Measurements from ENCODE around the gene COLEC11.

DNA sequence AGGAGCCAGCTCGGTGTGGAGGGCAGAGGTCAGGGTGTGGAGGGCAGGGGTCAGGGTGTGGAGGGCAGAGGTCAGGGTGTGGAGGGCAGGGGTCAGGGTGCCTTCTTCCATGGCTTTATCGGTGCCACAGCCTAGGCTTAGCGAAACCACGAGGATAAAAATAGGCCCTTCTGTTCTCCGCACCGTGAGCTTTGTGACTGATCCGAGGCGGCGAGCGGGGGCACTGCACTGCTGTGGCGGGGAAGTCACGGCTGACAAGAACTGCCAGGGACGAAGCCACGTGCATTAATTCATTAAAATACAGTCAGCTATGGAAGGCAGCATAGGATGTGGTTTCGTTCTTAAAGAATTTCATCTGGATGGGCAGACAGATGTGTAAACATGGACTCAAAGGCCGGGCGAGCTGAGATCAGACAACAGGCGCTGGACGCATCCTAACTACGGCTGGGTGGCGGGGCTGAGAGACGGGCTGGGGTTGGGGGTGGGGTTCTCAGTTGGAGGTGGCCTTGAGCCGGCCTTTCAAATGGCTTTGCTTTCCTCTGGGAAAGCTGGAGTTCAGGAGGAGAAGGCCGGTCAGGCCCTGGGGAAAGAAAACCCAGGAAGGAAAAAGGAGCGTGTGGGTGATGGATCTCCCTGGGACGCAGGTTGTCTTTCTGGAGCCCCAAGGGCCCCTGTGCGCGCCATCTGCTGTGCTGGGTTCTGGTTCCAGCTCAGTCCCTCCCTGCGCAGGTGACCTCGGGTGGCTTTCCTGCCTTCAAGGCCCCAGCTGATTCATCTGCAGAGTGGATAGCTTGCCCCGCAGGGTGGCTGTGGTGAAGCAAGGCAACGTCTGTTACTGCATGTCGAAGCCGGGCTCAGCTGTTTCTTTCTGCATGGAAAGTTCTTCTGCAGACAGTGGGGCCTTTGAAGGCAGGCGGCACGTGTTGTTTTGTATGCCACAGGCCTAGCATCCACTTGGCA lies 62.1 kb downstream of the COLEC11 start:
- TF ChIP-seq, protein P1, sequence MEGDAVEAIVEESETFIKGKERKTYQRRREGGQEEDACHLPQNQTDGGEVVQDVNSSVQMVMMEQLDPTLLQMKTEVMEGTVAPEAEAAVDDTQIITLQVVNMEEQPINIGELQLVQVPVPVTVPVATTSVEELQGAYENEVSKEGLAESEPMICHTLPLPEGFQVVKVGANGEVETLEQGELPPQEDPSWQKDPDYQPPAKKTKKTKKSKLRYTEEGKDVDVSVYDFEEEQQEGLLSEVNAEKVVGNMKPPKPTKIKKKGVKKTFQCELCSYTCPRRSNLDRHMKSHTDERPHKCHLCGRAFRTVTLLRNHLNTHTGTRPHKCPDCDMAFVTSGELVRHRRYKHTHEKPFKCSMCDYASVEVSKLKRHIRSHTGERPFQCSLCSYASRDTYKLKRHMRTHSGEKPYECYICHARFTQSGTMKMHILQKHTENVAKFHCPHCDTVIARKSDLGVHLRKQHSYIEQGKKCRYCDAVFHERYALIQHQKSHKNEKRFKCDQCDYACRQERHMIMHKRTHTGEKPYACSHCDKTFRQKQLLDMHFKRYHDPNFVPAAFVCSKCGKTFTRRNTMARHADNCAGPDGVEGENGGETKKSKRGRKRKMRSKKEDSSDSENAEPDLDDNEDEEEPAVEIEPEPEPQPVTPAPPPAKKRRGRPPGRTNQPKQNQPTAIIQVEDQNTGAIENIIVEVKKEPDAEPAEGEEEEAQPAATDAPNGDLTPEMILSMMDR (IDR thresholded peaks at IDR 0.05) = no peak
- no peak for TF ChIP-seq POLR2A (IDR thresholded peaks at IDR 0.05; ENCODE audit: low read length)
- TF ChIP-seq, protein P2, sequence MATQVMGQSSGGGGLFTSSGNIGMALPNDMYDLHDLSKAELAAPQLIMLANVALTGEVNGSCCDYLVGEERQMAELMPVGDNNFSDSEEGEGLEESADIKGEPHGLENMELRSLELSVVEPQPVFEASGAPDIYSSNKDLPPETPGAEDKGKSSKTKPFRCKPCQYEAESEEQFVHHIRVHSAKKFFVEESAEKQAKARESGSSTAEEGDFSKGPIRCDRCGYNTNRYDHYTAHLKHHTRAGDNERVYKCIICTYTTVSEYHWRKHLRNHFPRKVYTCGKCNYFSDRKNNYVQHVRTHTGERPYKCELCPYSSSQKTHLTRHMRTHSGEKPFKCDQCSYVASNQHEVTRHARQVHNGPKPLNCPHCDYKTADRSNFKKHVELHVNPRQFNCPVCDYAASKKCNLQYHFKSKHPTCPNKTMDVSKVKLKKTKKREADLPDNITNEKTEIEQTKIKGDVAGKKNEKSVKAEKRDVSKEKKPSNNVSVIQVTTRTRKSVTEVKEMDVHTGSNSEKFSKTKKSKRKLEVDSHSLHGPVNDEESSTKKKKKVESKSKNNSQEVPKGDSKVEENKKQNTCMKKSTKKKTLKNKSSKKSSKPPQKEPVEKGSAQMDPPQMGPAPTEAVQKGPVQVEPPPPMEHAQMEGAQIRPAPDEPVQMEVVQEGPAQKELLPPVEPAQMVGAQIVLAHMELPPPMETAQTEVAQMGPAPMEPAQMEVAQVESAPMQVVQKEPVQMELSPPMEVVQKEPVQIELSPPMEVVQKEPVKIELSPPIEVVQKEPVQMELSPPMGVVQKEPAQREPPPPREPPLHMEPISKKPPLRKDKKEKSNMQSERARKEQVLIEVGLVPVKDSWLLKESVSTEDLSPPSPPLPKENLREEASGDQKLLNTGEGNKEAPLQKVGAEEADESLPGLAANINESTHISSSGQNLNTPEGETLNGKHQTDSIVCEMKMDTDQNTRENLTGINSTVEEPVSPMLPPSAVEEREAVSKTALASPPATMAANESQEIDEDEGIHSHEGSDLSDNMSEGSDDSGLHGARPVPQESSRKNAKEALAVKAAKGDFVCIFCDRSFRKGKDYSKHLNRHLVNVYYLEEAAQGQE (IDR thresholded peaks at IDR 0.05) = no peak
- no peak for TF ChIP-seq MAFK (IDR thresholded peaks at IDR 0.05; ENCODE audit: partially characterized antibody)
- TF ChIP-seq RCOR1 (IDR thresholded peaks at IDR 0.05; ENCODE audit: low read depth, low read length) = no peak
- TF ChIP-seq, protein P3, sequence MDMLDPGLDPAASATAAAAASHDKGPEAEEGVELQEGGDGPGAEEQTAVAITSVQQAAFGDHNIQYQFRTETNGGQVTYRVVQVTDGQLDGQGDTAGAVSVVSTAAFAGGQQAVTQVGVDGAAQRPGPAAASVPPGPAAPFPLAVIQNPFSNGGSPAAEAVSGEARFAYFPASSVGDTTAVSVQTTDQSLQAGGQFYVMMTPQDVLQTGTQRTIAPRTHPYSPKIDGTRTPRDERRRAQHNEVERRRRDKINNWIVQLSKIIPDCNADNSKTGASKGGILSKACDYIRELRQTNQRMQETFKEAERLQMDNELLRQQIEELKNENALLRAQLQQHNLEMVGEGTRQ (IDR thresholded peaks at IDR 0.05) = no peak
- no peak for TF ChIP-seq PHF8 (IDR thresholded peaks at IDR 0.05; ENCODE audit: borderline replicate concordance, low read depth)
- TF ChIP-seq JUN (IDR thresholded peaks at IDR 0.05) = no peak
- TF ChIP-seq EP300 (IDR thresholded peaks at IDR 0.05) = no peak
- TF ChIP-seq, protein P4, sequence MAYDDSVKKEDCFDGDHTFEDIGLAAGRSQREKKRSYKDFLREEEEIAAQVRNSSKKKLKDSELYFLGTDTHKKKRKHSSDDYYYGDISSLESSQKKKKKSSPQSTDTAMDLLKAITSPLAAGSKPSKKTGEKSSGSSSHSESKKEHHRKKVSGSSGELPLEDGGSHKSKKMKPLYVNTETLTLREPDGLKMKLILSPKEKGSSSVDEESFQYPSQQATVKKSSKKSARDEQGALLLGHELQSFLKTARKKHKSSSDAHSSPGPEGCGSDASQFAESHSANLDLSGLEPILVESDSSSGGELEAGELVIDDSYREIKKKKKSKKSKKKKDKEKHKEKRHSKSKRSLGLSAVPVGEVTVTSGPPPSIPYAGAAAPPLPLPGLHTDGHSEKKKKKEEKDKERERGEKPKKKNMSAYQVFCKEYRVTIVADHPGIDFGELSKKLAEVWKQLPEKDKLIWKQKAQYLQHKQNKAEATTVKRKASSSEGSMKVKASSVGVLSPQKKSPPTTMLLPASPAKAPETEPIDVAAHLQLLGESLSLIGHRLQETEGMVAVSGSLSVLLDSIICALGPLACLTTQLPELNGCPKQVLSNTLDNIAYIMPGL (CRISPR knock-in tag; IDR thresholded peaks at IDR 0.05; ENCODE audit: borderline replicate concordance) = no peak
- TF ChIP-seq CEBPB (IDR thresholded peaks at IDR 0.05) = no peak
